ENCODE data around the gene COG7. TPM values are rescaled to one million over a fixed set of nuclear protein-coding genes. Genes with fewer than 3 reads are reported as not detected.

The COG7 gene
- total RNA-seq, 1 experiment from 2014 or later: 17.9 TPM

DNA sequence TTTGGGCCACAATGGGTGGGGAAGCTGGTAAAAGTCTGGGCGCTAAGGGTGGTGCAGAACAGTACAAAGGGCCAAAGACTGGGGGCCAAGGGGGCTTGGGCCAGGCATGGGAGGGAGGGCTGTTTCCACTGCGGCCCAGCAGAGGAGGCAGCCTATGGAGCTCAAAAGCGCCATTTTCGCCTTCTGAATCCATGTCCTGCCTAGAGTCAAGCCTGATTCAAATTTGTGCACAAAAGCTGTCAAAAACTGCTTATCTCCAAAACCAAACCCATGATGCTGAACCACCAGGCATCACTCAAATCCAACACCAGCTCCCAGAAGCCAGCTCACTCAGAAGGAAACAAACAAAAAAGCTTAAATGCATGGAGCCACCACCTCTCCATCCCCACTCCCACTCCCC is 16.0 kb downstream of the COG7 start:
- TF ChIP-seq, protein P1, sequence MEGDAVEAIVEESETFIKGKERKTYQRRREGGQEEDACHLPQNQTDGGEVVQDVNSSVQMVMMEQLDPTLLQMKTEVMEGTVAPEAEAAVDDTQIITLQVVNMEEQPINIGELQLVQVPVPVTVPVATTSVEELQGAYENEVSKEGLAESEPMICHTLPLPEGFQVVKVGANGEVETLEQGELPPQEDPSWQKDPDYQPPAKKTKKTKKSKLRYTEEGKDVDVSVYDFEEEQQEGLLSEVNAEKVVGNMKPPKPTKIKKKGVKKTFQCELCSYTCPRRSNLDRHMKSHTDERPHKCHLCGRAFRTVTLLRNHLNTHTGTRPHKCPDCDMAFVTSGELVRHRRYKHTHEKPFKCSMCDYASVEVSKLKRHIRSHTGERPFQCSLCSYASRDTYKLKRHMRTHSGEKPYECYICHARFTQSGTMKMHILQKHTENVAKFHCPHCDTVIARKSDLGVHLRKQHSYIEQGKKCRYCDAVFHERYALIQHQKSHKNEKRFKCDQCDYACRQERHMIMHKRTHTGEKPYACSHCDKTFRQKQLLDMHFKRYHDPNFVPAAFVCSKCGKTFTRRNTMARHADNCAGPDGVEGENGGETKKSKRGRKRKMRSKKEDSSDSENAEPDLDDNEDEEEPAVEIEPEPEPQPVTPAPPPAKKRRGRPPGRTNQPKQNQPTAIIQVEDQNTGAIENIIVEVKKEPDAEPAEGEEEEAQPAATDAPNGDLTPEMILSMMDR (conservative IDR thresholded peaks at IDR 0.05): no peak
- no CpG with 5 or more reads among the region's 4 CpGs for WGBS (ENCODE audit: extremely low coverage, insufficient read length, low lambda C conversion rate)
- H2BK15ac ChIP-seq (ENCODE audit: low read depth, low read length): no peak overlapping the region
- no peaks in the 10 kb centered on the region for H3K27me3 ChIP-seq (ENCODE audit: insufficient read depth, low read length)
- H4K91ac ChIP-seq (ENCODE audit: insufficient read length, low read depth, low read length): no peak overlapping the region
- no peak overlapping the region for H2BK20ac ChIP-seq (ENCODE audit: low read depth, low read length, poor library complexity, severe bottlenecking)
- no peak overlapping the region for H3T11ph ChIP-seq (ENCODE audit: low read length)
- H3K79me2 ChIP-seq (ENCODE audit: insufficient read depth, low read length): no peaks in the 10 kb centered on the region
- H3K56ac ChIP-seq (ENCODE audit: insufficient read length, low read depth, low read length): no peak overlapping the region
- H3K23me2 ChIP-seq (ENCODE audit: insufficient read length, low read depth, low read length, poor library complexity, severe bottlenecking): peaks cover 2% of the 10 kb centered on the region
- no peaks in the 10 kb centered on the region for H3K79me1 ChIP-seq (ENCODE audit: insufficient read depth, low read depth, low read length, poor library complexity, severe bottlenecking)
- DNase-seq: no peak
- no peak overlapping the region for H3K18ac ChIP-seq (ENCODE audit: insufficient read length, low read depth, low read length)
- Mint-ChIP-seq H3K9me3 (no peaks in the 10 kb centered on the region; a peak in 1 of 5 replicates), H3K27ac (peak overlapping the region in 2 of 3 experiments; percentile 28 to 89; a peak in 4 of 7 replicates), H3K4me3 (no peak overlapping the region), H3K4me1 (no peaks in the 10 kb centered on the region), H3K36me3 (ENCODE audit: insufficient read depth in 1 of 3, low read depth in 3 of 3) (peaks cover 11 to 60% (median 48%) of the 10 kb centered on the region in 3 experiments; a peak in 5 of 7 replicates), H3K27me3 (ENCODE audit: low read depth) (no peaks in the 10 kb centered on the region)
- no peak overlapping the region for H4K8ac ChIP-seq (replicated peaks; ENCODE audit: insufficient read length, low read depth, low read length)
- H2BK120ac ChIP-seq (ENCODE audit: low read depth, low read length, poor library complexity, severe bottlenecking): no peak overlapping the region
- no peak overlapping the region for H3K4ac ChIP-seq (ENCODE audit: low read depth, low read length)
- no peak overlapping the region for H3K9ac ChIP-seq (ENCODE audit: extremely low read depth, insufficient read length, low read length)
- H2AK5ac ChIP-seq (ENCODE audit: insufficient read length, low read length): no peak overlapping the region
- no peak overlapping the region for H2AFZ ChIP-seq (ENCODE audit: low read length)
- H3K4me1 ChIP-seq (ENCODE audit: insufficient read depth, low read length): no peaks in the 10 kb centered on the region
- H3K14ac ChIP-seq (ENCODE audit: insufficient read depth, low read length): no peak overlapping the region
- no peak overlapping the region for H3K4me2 ChIP-seq (ENCODE audit: insufficient read depth, insufficient read length, low read length)
- H3K23ac ChIP-seq (ENCODE audit: insufficient read length, low read depth, low read length): no peak overlapping the region
- no peak overlapping the region for H4K5ac ChIP-seq (ENCODE audit: insufficient read length, low read depth, low read length)
- no peak overlapping the region for H2BK12ac ChIP-seq (ENCODE audit: insufficient read length, low read depth, low read length)
- H3K9me3 ChIP-seq (ENCODE audit: control insufficient read depth, low read depth, low read length): no peaks in the 10 kb centered on the region
- H3K27ac ChIP-seq (ENCODE audit: insufficient read length, low read depth, low read length): no peak overlapping the region
- H2BK5ac ChIP-seq (ENCODE audit: insufficient read length, low read length): no peak overlapping the region
- no peaks in the 10 kb centered on the region for H4K20me1 ChIP-seq (ENCODE audit: control insufficient read depth, insufficient read depth, insufficient read length)

Measured in H9 (cell line).